K562 (cell line): ENCODE measurements around the gene RCOR3. TPM values are rescaled to one million over a fixed set of nuclear protein-coding genes. Genes with fewer than 3 reads are reported as not detected.
A peak's percentile ranks its signal among the peaks of the same experiment; 100 is the strongest.

Experiments used
- CBFB ChIP-seq: sonication (generic); formaldehyde crosslinking; IDR thresholded peaks from 2 replicates; pipeline ENCODE4 v1.4.0; 2020; ENCODE audit warnings: mild to moderate bottlenecking, missing genetic modification reagents
- GMEB1 ChIP-seq: fragments of 250-450 bp; sonication (Bioruptor Pico); IDR thresholded peaks from 2 replicates; pipeline ENCODE4 v1.4.0; 2020; ENCODE audit warnings: mild to moderate bottlenecking
- HIVEP1 ChIP-seq: fragments of 250-450 bp; sonication (Bioruptor Pico); IDR thresholded peaks from 2 replicates; pipeline ENCODE4 v1.4.0; 2020; ENCODE audit warnings: mild to moderate bottlenecking
- MTA3 ChIP-seq: fragments of 450-650 bp; formaldehyde crosslinking; IDR thresholded peaks from 2 replicates; pipeline ENCODE4 v1.6.1; 2017; ENCODE audit warnings: mild to moderate bottlenecking, borderline replicate concordance
- PRMT5 ChIP-seq: sonication (generic); formaldehyde crosslinking; IDR thresholded peaks from 2 replicates; pipeline ENCODE4 v1.5.0; 2020; ENCODE audit warnings: missing genetic modification reagents
- RAD21 ChIP-seq, 2 experiments: fragments of 250-450 bp in 1 of 2; fragments of 450-650 bp in 1 of 2; sonication (Bioruptor Pico) in 1 of 2; formaldehyde crosslinking in 1 of 2; IDR thresholded peaks in 1 of 2; conservative IDR thresholded peaks in 1 of 2; 2 replicates each; pipeline versions ENCODE4 v1.4.0 to v1.8.0; 2020 to 2022; ENCODE audit warnings: mild to moderate bottlenecking in 2 of 2, moderate library complexity in 1 of 2
- RCOR1 ChIP-seq, 2 experiments: IDR thresholded peaks; 2 replicates each; pipeline ENCODE4 v1.6.1; 2012; ENCODE audit warnings: low read depth in 2 of 2, low read length in 2 of 2, borderline replicate concordance in 1 of 2, improper control_type of control experiment in 1 of 2
- SMC3 ChIP-seq: conservative IDR thresholded peaks from 2 replicates; pipeline ENCODE4 v1.6.1; 2011; ENCODE audit warnings: low read depth, low read length, improper control_type of control experiment; ENCODE audit not compliant: insufficient read depth
- U2AF1 ChIP-seq: fragments of 200-400 bp; formaldehyde crosslinking; optimal IDR thresholded peaks from 2 replicates; pipeline ENCODE3; 2017; ENCODE audit warnings: mild to moderate bottlenecking, low read depth, low read length, moderate library complexity
- YY1 ChIP-seq, 3 experiments: IDR thresholded peaks; 2 replicates each; pipeline ENCODE4 v1.6.1; 2011; ENCODE audit warnings: low read length in 2 of 3, mild to moderate bottlenecking in 2 of 3, moderate library complexity in 2 of 3, borderline replicate concordance in 1 of 3, control low read depth in 1 of 3, low read depth in 1 of 3; ENCODE audit not compliant: insufficient read depth in 3 of 3, insufficient replicate concordance in 2 of 3, control insufficient read depth in 1 of 3, insufficient read length in 1 of 3; ENCODE audit errors: extremely low read depth in 1 of 3
- ZC3H11A ChIP-seq: IDR thresholded peaks from 2 replicates; pipeline ENCODE4 v1.6.1; 2012; ENCODE audit warnings: low read depth, low read length, improper control_type of control experiment
- ZNF24 ChIP-seq: fragments of 450-650 bp; IDR thresholded peaks from 2 replicates; pipeline ENCODE4 v1.6.1; 2016
- ZNF766 ChIP-seq: fragments of 200-800 bp; sonication (Bioruptor generic); conservative IDR thresholded peaks from 2 replicates; pipeline ENCODE4 v1.6.1; 2016; ENCODE audit warnings: missing genetic modification characterization, missing compliant biosample characterization
- ZSCAN32 ChIP-seq: fragments of 450-650 bp; formaldehyde crosslinking; IDR thresholded peaks from 2 replicates; pipeline ENCODE4 v1.4.0; 2020; ENCODE audit warnings: mild to moderate bottlenecking, moderate library complexity
- polyA plus RNA-seq, 8 experiments: library from polyadenylated mRNA; depleted of rRNA in 4 of 8; stranded (reverse) in 5 of 8; unstranded in 3 of 8; fragments of >200 nt; fragmentation: Nextera tagmentation in 2 of 8; fragmentation: Illumina TruSeq in 1 of 8; extraction: Ambion mirVana in 2 of 8; extraction: Trizol in 1 of 8; gene quantifications; 2 replicates each; pipeline versions ENCODE4 v1.2.1 to v1.2.3, GENCODE V29; 2011 to 2014; ENCODE audit warnings: inconsistent platforms in 1 of 8, missing spikeins in 1 of 8
- total RNA-seq, 7 experiments: library from RNA; depleted of rRNA in 6 of 7; stranded (reverse); fragments of >200 nt in 6 of 7; fragmentation: Illumina TruSeq in 2 of 7; extraction: Trizol in 2 of 7; gene quantifications; 2 replicates each; pipeline versions ENCODE4 v1.2.1 to v1.2.3, GENCODE V29; 2011 to 2021; ENCODE audit warnings: low replicate concordance in 1 of 7
- TF ChIP-seq, protein P1 (sequence below): fragments of 450-650 bp; IDR thresholded peaks from 2 replicates; pipeline ENCODE4 v1.7.1; 2018; ENCODE audit warnings: mild to moderate bottlenecking, low read depth; ENCODE audit not compliant: partially characterized antibody
- TF ChIP-seq, protein P2 (sequence below): IDR thresholded peaks from 2 replicates; pipeline ENCODE4 v1.6.1; 2012; ENCODE audit warnings: low read depth, low read length, improper control_type of control experiment, borderline replicate concordance
- TF ChIP-seq, protein P3 (sequence below), 2 experiments: IDR thresholded peaks; 2 replicates each; pipeline ENCODE4 v1.6.1; 2011; ENCODE audit warnings: borderline replicate concordance in 1 of 2, control low read depth in 1 of 2, low read depth in 1 of 2, low read length in 1 of 2, mild to moderate bottlenecking in 1 of 2, mixed read lengths in 1 of 2, moderate library complexity in 1 of 2; ENCODE audit not compliant: insufficient read depth in 1 of 2, insufficient read length in 1 of 2, poor library complexity in 1 of 2, severe bottlenecking in 1 of 2; ENCODE audit errors: extremely low read depth in 1 of 2

Gene RCOR3
- total and polyA plus RNA-seq, 9 of the 15 experiments (the other 6 are each of a cell fraction or from before 2014, with no cell fraction given): 9.7 to 42.7 (median 29.5) TPM

DNA sequence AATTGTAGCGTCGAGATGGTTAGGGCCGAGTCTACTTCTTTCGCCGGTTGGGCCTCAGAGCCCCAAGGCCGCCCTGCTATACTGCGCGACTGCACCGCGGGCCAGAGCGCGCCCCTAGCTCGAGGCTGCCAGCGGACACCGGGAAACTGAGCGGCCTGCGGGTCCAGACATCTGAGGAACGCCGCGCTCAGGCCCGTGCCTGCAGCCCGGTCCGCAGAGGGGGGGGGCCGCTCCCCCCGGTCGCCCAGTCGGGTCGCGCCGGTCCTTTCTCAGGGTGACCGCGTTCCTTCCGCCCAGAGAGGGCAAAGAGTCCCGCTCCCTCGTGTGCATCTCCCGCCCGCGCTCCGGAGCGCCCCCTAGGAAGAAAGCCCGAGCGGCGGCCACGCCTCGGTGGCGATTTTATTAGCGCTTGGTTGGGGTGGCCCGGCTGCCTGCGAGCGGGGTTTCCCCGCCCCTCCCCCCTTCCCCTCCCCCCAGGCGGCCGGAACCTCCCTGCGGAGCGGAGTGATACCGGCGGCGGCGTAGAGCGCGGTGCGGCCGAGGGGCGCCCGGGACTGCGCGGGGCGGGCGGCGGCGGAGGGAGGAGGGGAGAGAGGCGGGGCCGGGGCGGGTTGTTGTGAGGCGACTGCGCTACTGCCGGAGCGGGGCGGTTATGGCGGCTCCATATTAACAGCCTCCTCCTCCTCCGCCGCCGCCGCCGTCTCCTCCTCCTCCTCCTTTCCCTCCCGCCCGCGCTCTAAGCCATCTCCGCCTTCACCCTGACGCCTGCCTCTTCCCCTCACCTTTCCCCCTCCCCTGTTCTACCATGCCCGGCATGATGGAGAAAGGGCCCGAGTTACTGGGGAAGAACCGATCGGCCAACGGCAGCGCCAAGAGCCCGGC is at the start of gene RCOR3 (continued):
- peak; percentile 69 for TF ChIP-seq MTA3
- TF ChIP-seq ZNF766 (CRISPR knock-in tag): 0 out of 2 replicates have a peak, but pooled peaks have one; percentile 74
- TF ChIP-seq GMEB1: peak; percentile 88
- TF ChIP-seq, protein P1, sequence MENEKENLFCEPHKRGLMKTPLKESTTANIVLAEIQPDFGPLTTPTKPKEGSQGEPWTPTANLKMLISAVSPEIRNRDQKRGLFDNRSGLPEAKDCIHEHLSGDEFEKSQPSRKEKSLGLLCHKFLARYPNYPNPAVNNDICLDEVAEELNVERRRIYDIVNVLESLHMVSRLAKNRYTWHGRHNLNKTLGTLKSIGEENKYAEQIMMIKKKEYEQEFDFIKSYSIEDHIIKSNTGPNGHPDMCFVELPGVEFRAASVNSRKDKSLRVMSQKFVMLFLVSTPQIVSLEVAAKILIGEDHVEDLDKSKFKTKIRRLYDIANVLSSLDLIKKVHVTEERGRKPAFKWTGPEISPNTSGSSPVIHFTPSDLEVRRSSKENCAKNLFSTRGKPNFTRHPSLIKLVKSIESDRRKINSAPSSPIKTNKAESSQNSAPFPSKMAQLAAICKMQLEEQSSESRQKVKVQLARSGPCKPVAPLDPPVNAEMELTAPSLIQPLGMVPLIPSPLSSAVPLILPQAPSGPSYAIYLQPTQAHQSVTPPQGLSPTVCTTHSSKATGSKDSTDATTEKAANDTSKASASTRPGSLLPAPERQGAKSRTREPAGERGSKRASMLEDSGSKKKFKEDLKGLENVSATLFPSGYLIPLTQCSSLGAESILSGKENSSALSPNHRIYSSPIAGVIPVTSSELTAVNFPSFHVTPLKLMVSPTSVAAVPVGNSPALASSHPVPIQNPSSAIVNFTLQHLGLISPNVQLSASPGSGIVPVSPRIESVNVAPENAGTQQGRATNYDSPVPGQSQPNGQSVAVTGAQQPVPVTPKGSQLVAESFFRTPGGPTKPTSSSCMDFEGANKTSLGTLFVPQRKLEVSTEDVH: peak; percentile 84
- peak; percentile 46 for TF ChIP-seq SMC3
- TF ChIP-seq, protein P2, sequence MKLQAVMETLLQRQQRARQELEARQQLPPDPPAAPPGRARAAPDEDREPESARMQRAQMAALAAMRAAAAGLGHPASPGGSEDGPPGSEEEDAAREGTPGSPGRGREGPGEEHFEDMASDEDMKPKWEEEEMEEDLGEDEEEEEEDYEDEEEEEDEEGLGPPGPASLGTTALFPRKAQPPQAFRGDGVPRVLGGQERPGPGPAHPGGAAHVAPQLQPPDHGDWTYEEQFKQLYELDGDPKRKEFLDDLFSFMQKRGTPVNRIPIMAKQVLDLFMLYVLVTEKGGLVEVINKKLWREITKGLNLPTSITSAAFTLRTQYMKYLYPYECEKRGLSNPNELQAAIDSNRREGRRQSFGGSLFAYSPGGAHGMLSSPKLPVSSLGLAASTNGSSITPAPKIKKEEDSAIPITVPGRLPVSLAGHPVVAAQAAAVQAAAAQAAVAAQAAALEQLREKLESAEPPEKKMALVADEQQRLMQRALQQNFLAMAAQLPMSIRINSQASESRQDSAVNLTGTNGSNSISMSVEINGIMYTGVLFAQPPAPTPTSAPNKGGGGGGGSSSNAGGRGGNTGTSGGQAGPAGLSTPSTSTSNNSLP: no peak
- TF ChIP-seq, protein P3, sequence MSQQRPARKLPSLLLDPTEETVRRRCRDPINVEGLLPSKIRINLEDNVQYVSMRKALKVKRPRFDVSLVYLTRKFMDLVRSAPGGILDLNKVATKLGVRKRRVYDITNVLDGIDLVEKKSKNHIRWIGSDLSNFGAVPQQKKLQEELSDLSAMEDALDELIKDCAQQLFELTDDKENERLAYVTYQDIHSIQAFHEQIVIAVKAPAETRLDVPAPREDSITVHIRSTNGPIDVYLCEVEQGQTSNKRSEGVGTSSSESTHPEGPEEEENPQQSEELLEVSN (IDR thresholded peaks at IDR 0.05; ENCODE audit: borderline replicate concordance in 1 of 2, extremely low read depth in 1 of 2, insufficient read depth in 1 of 2, insufficient read length in 1 of 2, low read depth in 1 of 2, low read length in 1 of 2, poor library complexity in 1 of 2, severe bottlenecking in 1 of 2): peak; percentile 97 to 99
- 0 out of 2 replicates have a peak, but pooled peaks have one; percentile 45 for TF ChIP-seq ZSCAN32 (CRISPR knock-in tag)
- TF ChIP-seq ZNF24: peak; percentile 72
- peak; percentile 96 for TF ChIP-seq CBFB (CRISPR knock-in tag)
- no peak for TF ChIP-seq ZC3H11A
- TF ChIP-seq U2AF1: peak; percentile 91
- TF ChIP-seq RCOR1 (IDR thresholded peaks at IDR 0.05; ENCODE audit: borderline replicate concordance in 1 of 2, low read depth in 2 of 2, low read length in 2 of 2): peak in 1 of 2 experiments; percentile 84; a peak in 3 of 4 replicates
- peak; percentile 42 to 54; a peak in 3 of 4 replicates for TF ChIP-seq RAD21 (CRISPR knock-in tag; conservative IDR thresholded peaks at IDR 0.05 in 1 of 2, IDR thresholded peaks at IDR 0.05 in 1 of 2)
- peak; percentile 51 to 91 (median 87) for TF ChIP-seq YY1 (IDR thresholded peaks at IDR 0.05; ENCODE audit: borderline replicate concordance in 1 of 3, control insufficient read depth in 1 of 3, extremely low read depth in 1 of 3, insufficient read depth in 3 of 3, insufficient read length in 1 of 3, insufficient replicate concordance in 2 of 3, low read depth in 1 of 3, low read length in 2 of 3)
- peak; percentile 96 for TF ChIP-seq HIVEP1 (CRISPR knock-in tag)
- TF ChIP-seq PRMT5: no peak
